Left ventricle myocardium superior (tissue), 1 donor: ENCODE data around the gene NSG2. TPM values are rescaled to one million over a fixed set of nuclear protein-coding genes. Genes with fewer than 3 reads are reported as not detected.
"Not testable (repeated sequence)": the region's sequence is repeated elsewhere in the genome, so short reads cannot be mapped to it uniquely, and the experiment has no call there.

Experiments used
- ATAC-seq: fragments of 200-7000 bp; cut with Tn5 transposase; one replicate; pipeline ENCODE4 v1.9.1; 2020; ENCODE audit warnings: mild to moderate bottlenecking, moderate library complexity
- DNase-seq: peaks from one replicate; pipeline ENCODE4 v3.0.0-alpha.2; 2020
- intact Hi-C: fragments of 100-400 bp; cut with micrococcal nuclease; formaldehyde crosslinking; loops from one replicate; pipeline ENCODE4 v1.11.0; 2022
- long read RNA-seq: library from polyadenylated mRNA; unstranded; transcript quantifications from one replicate; pipeline ENCODE4 v2.0.0, GENCODE V29; 2021
- total RNA-seq: library from RNA; stranded (reverse); fragmentation: NEBNext Ultra II Directional; extraction: Animal tissue kit (Norgen Biotek cat#: 25700); gene quantifications from one replicate; pipeline ENCODE4 v1.2.1, GENCODE V29; 2021
- donor health status: DM: no; HTN: yes; CAD: no; lungs with severe emphysema.

Gene NSG2
- total RNA-seq: 0.27 TPM
- long read RNA-seq: 0 reads

DNA sequence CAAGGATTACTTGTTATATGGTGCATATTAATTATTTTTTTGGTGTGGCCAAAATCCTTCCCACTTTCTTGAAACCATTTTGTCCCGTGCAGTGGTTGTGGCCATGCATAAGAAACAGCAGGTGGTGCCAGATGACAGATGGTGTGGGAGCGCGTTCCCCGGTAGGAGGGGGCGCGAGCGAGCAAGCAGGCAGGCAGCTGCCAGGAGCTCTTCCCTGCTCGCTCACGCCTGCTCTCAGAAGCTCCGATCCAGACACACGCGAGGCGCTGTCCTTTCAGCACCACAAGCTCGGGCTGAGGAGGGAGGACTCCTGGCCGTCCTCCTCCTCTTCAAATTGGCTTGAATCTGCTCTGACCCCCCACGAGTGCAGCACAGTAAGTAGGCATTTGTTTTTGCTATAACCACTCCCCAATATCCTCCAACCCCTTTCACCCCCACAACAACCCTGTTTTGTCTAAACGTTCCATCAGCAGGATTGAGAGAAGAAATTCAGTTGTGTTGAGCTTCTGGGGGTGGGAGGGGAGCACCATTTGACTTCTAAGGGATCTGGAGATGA lies at the start of gene NSG2:
Gene NSG2, plus strand, starts transcription at position 237 of the 556 bp plus-strand sequence. CDS start 1,050 bp downstream, outside the sequence.
- ATAC-seq (peak; percentile 100), DNase-seq (peak; percentile 90)
- intact Hi-C loops: loop anchor here (5.0 kb wide), 1 partner anchor 272 kb away; no protein-coding TSS in a partner anchor

DNA sequence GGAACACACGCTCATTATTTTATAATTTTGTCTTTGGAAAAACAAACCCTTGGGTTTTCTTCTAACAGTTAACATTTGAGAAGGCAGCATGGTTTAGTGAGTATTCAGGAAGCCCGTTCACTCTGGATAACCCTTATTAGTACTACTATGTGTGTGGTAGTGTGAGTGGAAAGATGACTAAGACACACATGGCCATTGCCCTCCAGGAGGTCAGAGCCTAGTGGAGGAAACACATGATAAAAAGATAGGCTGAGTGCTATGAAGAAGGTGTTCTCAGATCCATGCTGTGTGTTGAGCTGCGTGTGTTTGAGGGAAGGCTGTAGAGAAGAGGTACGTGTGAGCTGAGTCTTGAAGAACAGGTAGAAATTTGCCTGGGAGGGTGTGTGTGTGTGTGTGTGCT lies 48.2 kb upstream of the NSG2 start:
- no peak for ATAC-seq
- intact Hi-C loops: no loop called here
- no peak for DNase-seq

DNA sequence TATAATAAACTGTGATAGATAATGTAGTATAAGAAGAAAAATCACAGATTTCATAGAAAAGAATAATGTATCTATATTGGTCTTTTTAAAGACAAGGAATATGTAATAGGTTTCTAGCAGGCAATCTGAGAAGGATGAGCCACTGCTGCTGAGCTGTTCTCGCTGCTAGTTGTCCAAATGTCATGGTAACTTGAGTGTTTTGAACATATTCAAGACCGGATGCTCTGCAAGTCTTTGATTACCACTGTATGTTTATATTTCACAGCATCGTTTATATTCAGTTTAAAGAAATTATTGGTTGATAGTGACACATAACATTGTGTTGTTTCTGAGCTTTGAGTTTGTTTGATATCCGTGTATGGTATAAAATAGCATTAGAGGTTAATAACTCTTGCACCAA lies 47.0 kb upstream of the NSG2 start:
- DNase-seq: no peak
- intact Hi-C loops: no loop called here
- no peak for ATAC-seq

DNA sequence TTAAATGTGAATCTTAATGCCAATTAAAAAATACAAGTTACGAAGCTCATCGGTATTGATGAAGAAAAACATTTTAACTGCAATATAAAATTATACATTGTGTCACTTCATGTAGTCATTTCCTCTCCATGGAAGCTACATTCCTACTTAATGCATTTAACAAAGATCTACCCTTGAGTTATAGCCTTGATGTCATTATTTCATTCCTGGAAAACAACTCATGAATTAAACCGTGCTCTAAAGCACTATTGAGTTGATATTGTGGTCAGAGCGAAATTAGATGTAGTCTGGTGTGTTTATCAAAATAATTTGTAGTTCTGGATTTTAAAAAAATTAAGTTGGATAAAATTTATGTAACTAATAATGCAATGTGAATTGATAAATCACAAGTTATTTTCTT lies 45.4 kb upstream of the NSG2 start:
- intact Hi-C loops: no loop called here
- no peak for DNase-seq
- no peak for ATAC-seq

DNA sequence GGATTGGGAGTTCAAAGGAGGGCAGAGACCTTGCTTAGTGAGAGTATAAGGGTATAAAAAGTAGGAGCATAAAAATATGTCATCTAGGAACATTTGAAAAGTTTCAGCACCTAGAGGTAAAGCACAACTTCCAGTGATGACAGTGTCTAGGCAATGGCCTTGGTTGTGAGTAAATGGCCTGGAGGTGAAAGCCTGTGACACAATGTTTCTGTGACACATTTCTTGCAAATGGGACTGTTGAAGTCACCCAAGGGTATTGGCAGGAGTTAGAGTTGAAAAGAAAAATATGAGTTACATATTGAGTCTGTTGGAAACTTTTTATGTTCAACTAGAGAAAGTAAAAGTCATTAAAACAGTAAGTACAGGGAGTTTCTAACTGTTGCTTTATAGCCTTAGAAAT lies 41.7 kb upstream of the NSG2 start:
- DNase-seq: no peak
- no peak for ATAC-seq
- intact Hi-C loops: no loop called here

DNA sequence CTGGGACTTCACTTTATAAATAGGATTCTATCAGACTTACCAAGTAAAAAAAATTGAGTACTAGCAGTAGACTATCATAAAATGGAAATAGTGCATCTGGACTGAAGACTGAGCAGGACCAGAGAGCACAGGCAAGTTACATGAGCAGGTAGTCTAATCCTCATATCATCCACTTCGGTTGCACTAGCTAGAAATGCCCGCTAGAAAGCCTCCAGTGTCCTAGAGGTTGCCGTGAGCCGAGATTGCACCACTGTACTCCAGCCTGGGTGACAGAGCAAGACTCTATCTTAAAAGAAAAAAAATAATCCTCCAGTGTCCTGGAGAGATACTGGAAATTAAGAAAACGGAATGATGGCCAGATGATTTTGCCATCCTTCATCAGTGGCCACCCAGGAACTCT lies 36.6 kb upstream of the NSG2 start:
- ATAC-seq: no peak
- intact Hi-C loops: no loop called here
- DNase-seq: no peak

DNA sequence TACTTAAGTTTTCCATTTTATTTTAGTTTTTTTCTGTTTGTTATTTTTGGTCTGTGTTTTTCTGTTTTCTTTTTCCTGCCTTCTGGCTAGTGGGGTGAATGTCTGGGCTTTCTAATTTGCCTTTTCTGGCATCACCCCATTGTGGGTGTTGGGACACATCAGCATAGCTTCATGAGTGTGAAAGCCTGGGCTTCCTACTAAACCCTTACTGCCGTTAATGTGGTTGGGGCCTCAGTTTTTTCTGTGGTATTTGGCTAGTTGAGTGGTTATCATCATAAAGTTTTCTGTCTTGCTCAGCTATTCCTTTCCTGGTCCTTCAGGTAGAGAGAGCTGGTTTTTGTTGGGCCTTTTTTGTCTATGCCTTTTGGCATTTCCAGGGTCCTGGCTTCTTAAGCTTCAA lies 35.1 kb upstream of the NSG2 start:
- no peak for DNase-seq
- ATAC-seq: no peak
- intact Hi-C loops: no loop called here

DNA sequence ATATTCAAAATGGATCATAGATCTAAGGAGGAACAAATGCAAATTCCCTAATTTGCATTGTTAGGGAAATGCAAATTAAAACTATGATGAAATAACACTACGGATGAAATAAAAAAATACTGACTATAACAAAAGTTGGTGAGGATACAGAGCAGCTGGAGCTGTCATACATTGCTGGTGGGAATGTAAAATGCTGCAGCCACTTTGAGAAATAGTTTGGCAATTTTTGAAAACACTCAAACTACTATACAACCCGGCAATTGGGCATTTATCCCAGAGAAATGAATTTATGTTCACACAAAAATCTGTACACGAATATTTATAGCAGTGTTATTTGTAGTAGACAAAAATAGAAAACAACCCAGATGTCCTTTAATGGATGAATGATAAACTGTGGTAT lies 34.1 kb upstream of the NSG2 start:
- DNase-seq: no peak
- ATAC-seq: no peak
- intact Hi-C loops: no loop called here

DNA sequence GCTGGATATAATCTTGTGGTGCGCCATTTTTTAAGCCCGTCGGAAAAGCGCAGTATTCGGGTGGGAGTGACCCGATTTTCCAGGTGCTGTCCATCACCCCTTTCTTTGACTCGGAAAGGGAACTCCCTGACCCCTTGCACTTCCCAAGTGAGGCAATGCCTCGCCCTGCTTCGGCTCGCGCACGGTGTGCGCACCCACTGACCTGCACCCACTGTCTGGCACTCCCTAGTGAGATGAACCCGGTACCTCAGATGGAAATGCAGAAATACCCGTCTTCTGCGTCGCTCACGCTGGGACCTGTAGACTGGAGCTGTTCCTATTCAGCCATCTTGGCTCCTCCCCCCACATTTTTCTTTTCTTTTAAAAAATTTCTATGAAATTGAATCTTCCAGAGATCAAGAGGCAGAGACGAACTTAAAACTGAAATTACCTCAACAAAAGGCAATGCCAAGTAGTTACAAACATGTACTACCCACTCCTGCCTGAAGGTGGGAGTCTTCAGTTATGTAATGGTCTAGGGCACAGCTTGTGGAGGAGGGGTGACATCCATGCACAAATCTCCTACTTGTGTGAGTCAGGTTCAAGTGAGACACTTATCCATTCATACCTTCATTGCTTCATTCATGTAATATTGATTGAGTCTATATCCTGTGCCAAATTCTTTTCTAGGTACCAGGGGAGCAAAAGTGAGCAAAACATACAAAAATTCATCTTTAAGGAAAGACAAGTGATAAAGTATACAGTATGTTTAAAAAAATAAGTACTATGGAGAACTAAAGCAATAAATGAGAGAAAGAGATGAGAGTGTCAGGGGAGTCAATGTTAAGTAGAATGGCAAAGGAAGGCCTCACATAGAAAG lies 25.2 kb upstream of the NSG2 start:
- not testable (repeated sequence) for ATAC-seq, DNase-seq

DNA sequence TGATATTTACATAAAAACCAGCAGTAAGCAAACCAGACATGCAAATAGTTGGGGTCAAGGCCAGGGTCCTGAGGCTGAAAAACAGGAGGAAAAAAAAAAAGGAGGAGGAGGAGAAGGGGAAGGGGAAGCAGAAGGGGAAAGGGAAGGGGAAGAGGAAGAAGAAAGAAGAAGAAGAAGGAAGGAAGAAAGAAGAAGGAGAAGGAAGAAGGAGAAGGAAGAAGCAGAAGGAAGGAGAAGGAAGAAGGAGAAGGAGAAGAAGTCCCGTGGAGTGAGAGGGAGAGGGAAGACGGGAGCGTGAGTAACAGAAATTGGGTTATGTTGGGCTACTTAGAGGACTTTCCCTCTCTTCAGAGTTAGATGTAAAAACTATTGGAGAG lies 24.6 kb upstream of the NSG2 start:
- intact Hi-C loops: no loop called here
- DNase-seq (no peak), ATAC-seq (no peak)

More for the DNA sequence above, 25.2 kb upstream of the NSG2 start:
- intact Hi-C loops: not testable (repeated sequence)

DNA sequence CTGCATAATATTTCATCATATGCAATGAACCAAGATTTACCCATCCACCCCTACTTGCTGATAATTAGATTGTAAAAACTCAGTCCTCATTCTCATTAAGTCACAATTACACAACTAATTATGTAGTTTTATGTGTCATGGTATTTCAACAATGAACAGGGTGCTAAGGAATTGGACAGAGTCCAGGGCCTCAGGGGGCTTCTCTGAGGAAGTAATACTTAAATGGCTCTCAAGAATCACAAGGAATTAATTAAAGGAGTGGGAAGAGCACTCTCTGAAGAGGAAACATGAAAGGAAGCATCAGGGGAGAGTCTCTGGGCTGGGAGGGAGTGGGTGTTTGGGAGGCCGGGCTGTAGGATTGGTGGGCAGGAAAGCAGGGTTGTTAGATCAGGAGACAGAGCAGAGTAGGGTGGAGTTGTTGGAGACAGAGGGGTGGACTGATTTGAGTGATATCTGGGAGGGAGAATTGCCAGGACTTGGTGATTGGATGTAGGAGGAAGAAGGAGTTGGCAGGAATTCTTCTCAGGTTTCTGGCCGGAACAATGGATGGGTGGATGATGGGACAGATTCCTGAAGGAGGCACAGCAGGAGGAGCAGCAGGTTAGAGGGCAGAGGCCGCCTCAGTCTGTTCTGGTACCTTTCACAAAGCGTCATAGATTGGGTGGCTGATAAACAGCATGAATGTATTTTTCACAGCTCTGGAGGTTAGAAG lies 23.0 kb upstream of the NSG2 start:
- DNase-seq (no peak), ATAC-seq (no peak)
- intact Hi-C loops: no loop called here

DNA sequence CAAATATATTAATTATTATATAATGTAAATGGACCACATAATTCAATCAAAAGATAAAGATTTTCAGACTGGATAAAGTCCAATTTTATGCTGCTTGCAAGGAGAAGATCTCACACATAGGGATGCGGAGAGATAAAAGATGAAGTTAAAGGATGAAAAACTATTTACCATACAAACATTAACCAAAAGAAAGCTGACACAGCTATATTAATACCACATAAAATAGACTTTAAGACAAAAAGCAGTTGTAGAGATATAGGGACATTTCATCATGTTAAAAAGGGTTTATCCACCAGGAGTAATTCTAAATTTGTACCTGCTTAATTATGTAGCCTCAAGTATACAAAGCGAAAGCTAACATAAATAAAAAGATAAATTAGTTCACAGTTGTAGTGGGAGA lies 15.2 kb upstream of the NSG2 start:
- intact Hi-C loops: no loop called here
- ATAC-seq (no peak), DNase-seq (no peak)

DNA sequence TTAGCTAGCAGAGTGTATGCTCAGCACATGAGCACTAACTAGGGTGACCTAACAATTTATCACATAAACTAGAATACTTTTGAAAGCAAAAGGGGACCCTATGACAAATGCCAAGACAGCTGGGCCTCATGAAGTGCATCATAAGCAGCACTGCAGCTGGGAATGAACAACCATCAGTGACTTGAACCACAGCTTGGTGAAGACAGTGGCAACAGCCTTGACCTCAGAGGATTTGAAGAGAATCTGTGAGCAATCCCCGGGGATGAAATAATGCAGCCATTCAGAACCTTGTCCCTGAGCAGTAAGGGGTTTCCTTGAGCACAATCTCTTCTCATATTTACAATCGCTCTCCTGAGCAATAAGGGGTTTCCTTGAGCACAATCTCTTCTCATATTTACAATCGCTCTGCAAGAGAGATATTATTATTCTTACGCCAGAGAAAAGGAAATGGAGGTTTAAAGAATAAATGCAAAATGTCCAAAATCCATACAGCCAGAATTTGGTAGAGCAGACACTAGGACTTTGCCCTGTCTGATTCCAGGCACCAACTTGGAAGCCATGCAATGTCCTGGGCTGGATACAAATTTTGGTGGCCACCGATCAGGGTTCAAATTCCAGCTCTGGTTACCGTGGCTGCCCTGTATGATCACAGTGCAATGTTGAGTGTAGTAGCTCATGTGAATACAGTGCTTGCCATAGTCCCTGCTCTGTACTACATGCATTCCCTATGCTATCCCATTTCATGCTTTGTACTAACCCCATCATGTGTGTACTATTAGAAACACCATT lies 846 bp upstream of the NSG2 start:
- ATAC-seq: no peak
- intact Hi-C loops: loop anchor here (5.0 kb wide), 1 partner anchor 273 kb away; no protein-coding TSS in a partner anchor
- DNase-seq: no peak

DNA sequence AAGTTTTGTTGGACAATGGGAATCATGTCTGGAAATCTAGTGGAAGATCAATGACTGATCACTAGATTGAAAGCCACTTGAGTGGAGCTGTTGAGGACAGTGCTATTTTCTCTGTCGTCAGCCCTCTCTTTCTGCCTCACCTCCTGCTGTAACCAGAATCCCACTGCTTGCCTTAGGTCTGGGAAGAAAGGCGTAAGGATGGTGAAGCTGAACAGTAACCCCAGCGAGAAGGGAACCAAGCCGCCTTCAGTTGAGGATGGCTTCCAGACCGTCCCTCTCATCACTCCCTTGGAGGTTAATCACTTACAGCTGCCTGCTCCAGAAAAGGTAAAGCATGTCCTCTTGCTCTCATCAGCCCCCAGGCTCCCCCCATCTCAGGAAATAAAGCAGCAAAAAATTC lies 1.1 kb downstream of the NSG2 start:
- intact Hi-C loops: loop anchor here (5.0 kb wide), 1 partner anchor 271 kb away; no protein-coding TSS in a partner anchor

DNA sequence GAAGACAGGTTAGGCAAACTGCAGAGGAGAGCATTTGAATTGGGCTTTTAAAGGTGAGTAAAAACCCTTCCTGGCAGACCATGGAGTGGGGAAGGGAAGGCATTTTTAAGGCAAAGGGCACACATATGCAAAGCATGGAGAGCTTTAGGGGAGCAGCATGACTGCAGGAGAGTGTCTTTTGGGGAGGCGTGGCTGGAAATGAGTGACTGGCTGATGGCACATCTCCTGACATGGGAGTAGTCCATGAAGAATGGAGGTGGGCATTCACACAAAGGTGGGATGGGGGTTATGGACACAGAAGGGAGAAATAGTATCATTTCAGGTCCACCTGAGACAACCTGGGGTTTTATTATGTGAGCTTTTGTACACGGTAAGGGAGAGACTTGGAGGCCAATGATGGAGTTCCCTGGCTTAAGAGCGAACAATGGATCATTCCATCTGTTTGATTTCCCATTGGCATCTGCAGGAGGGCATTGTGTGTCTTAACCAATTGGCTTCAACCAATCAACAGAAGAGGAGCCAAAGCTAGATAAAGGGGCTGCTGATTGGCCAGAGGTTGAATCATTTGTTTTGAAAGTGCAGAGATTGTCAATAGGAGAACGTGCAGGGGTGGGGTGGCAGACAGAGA lies 2.1 kb downstream of the NSG2 start:
- ATAC-seq: no peak
- intact Hi-C loops: loop anchor here (5.0 kb wide), 1 partner anchor 270 kb away; no protein-coding TSS in a partner anchor
- DNase-seq: no peak

More for the DNA sequence above, 1.1 kb downstream of the NSG2 start:
- DNase-seq: no peak
- ATAC-seq: no peak

DNA sequence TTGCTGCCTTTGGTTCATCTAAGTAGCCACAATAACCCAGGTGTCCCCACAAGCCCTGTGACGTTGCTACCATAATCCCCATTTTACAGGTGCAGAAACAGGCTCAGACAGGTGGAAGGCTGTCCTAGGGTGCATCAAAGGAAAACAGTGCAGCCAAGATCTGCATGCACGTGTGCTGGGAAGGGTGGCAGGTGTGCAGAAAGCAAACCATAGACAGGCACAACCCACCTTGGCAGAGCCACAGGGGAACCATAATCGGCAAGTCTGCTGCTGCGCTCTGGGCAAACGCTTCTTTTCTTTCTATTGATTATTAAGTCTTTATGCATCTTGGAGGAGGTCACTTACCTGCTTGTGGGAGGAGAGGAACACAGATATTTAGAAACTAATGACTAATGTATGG lies 7.1 kb downstream of the NSG2 start:
- ATAC-seq: no peak
- intact Hi-C loops: no loop called here

DNA sequence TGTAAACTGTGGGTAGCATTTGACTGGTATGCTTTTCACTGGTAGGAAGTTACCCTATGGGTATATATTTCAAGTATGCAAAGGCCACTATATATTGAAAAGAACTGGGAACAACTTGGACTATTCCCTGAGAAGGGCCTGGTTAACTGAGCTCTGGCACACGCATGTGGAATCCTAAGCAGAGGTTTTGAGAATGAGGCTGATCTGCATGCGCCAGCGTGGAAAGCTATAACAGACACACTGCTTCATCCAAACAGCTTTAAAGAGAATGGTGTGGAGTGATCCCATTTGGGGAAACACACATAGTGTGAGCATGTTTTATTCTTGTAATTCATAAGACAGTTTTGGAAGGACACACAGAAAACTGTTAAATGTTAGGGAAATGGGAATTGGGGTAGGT lies 8.4 kb downstream of the NSG2 start:
- ATAC-seq: no peak
- intact Hi-C loops: no loop called here
- DNase-seq: no peak

More for the DNA sequence above, 7.1 kb downstream of the NSG2 start:
- DNase-seq: no peak

DNA sequence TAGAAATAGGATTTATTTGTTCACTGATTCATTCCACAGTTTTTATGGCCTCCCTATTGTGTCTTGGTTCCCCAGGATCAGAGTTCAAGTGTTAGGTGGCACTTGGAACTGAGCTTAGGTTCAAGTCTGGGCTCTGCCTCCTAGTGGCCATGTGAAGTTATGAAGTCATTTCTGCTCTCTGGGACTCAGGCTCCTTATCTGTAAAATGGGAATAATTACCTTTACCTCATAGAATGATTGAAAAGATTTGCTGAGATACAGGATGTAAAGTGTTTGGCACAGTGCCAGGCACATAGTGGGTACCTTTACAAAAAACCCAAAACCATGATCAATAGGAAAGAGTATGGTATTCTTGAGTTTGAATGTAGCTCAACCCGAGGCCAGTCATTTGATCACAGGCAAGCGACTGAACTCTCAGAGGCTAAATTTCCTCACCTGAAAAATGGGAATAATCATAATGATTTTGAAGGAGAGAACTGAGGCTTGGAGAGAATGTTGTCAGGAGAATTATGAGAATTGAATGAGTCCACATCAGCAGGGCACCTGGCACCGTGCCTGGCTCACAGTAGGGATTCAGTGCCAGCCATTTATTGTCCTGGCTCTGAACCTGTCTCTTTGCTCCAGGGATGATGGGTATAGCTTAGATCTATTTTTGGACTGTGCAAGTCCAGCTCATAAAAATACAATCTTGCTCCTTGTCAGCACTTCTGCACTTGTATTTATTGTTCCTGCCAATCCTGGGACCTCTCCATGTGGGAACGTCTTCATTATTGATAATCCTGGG lies 10.8 kb downstream of the NSG2 start:
- ATAC-seq (peak; percentile 95), DNase-seq (peak; percentile 80)
- intact Hi-C loops: no loop called here
